ENCODE data around the gene RALY.
A peak's percentile ranks its signal among the peaks of the same experiment; 100 is the strongest.

RALY gene

DNA sequence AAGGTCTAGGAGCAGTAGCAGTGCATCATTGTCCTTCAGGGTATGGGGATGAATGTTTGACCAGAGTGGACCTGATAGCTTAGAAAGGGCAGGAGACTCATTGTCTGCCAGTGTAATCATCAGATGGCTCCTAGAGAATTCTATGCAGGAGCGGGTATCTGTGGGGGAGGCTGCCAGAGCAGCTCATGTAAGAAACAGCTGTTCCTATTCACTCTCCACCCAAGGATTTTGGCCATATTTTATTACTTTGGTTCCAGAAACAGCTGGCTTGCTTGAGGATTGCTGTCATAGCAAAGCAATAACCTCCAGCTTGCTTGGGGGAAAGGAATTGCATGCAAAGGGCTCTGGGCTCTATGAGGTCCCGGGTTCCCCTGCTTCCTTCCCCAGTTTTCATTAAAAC is 44.1 kb downstream of the RALY start:
- Histone ChIP-seq H3K9me3 (replicated peaks; ENCODE audit: low read length) (no peaks in the 10 kb centered on the region), H3K4me3 (ENCODE audit: low read length) (no peak overlapping the region), H3K27me3 (ENCODE audit: control insufficient read depth, insufficient read depth, low read length) (no peaks in the 10 kb centered on the region), H3K4me2 (ENCODE audit: low read length) (peak overlapping the region; percentile 39), H3K36me3 (ENCODE audit: insufficient read depth, low read length) (peaks cover 4% of the 10 kb centered on the region), H3K4me1 (ENCODE audit: control insufficient read depth, insufficient read depth, low read length) (peaks cover 17% of the 10 kb centered on the region), H3K9ac (ENCODE audit: low read depth, low read length) (no peak overlapping the region)

DNA sequence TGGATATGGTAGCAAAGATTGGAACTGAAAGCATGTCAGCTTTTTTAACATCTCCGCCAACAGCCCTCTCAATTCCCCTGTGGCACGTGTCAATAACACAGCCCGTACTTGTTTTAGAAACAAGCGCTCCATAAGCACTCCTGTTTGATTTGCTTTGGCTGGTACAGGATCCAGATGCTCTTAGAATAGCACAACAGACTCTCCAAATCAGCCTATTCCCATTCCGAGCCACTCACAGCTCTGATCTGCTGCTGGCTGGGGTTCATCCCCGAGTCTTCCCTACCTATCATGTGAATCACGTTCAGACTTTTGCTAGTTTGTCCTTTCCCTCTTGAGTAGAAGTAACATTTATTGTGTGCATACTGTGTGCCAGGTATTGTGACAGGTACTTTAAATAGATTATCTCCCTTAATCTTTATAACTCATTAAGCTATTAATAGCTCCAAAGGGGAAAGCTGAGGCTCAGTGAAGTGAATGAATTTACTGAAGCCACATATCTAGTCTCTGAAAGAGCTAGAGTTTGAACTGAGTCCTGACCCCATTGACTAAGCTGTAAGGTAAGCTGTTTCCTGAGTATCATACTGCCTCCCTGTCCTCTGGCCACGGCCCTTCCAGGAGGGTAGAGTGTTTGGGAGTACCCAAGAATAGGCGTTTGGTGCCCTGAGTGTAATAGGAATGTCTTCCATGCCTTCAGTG is 46.7 kb downstream of the RALY start:
- Histone ChIP-seq H3K9ac (ENCODE audit: low read depth, low read length) (no peak overlapping the region), H3K27me3 (ENCODE audit: control insufficient read depth, insufficient read depth, low read length) (no peaks in the 10 kb centered on the region), H3K4me2 (ENCODE audit: low read length) (no peak overlapping the region), H3K36me3 (ENCODE audit: insufficient read depth, low read length) (peaks cover 7% of the 10 kb centered on the region), H3K4me1 (ENCODE audit: control insufficient read depth, insufficient read depth, low read length) (peaks cover 20% of the 10 kb centered on the region), H3K4me3 (ENCODE audit: low read length) (no peak overlapping the region), H3K9me3 (replicated peaks; ENCODE audit: low read length) (no peaks in the 10 kb centered on the region)

DNA sequence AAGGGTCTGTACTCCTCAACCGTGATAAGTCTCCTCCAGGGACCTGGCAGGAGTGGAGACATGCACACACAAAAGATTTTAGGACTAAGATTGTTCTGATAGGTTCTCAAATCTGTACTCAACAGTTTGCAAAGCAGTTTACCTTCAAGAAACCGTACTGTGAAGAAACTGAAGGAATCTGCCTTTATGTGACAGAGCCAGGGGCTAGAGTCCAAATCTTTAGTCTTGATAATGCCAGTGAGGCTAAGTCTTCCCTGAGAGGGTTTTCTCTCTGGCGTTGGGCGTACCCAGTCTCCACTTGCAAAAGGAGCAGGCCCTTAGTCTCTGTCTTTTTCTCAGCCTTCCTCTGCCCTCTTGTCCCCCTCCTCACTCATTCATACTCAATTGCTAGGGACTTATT is 47.5 kb downstream of the RALY start:
- Histone ChIP-seq H3K27me3 (ENCODE audit: control insufficient read depth, insufficient read depth, low read length) (no peaks in the 10 kb centered on the region), H3K4me2 (ENCODE audit: low read length) (no peak overlapping the region), H3K9me3 (replicated peaks; ENCODE audit: low read length) (no peaks in the 10 kb centered on the region), H3K4me1 (ENCODE audit: control insufficient read depth, insufficient read depth, low read length) (peaks cover 22% of the 10 kb centered on the region), H3K36me3 (ENCODE audit: insufficient read depth, low read length) (peaks cover 7% of the 10 kb centered on the region), H3K4me3 (ENCODE audit: low read length) (no peak overlapping the region), H3K9ac (ENCODE audit: low read depth, low read length) (no peak overlapping the region)

DNA sequence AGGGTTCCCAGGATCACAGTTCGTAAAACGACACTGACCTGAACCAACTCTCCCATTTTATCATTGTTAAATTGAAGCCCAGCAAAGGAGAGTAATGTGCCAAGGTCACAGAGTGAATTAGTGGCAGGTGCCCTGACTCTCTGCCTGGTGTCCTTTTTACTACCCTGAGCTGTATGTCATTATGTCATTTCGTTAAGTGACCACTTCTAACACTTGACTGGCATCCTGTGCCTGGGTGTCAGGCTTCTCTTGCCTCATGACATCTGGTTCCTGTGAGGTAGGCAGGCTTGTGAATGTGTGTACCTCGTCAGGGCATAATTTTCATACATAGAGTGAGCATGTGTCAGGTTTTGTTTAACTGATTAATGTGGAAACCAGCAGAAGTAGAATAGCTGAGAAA is 48.6 kb downstream of the RALY start:
- no peak overlapping the region for H3K9ac ChIP-seq (ENCODE audit: low read depth, low read length)
- no peak overlapping the region for H3K4me2 ChIP-seq (ENCODE audit: low read length)
- no peaks in the 10 kb centered on the region for H3K9me3 ChIP-seq (replicated peaks; ENCODE audit: low read length)
- no peaks in the 10 kb centered on the region for H3K27me3 ChIP-seq (ENCODE audit: control insufficient read depth, insufficient read depth, low read length)
- H3K4me1 ChIP-seq (ENCODE audit: control insufficient read depth, insufficient read depth, low read length) = peaks cover 18% of the 10 kb centered on the region
- no peak overlapping the region for H3K4me3 ChIP-seq (ENCODE audit: low read length)
- H3K36me3 ChIP-seq (ENCODE audit: insufficient read depth, low read length) = peaks cover 7% of the 10 kb centered on the region

DNA sequence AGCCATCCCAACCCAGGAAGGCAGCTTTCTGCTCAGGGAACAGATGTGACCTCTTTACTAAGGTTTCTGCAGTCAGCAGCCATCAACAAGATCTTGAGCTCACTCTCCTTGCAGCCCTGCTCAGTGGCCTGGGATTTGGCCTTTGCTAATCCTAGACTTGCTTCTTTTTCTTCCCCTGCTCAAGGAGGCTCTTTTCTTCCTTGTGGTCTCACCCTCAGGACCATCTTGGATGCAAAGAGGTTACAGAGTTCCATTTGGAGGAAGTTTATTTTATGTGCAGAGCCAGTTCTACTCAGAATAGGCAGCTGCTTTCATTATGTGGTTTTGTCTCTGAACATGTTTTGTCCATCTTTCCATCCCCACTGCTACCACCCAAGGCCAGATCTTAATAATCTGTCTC is 49.3 kb downstream of the RALY start:
- Histone ChIP-seq H3K4me2 (ENCODE audit: low read length) (no peak overlapping the region), H3K9me3 (replicated peaks; ENCODE audit: low read length) (no peaks in the 10 kb centered on the region), H3K9ac (ENCODE audit: low read depth, low read length) (no peak overlapping the region), H3K4me3 (ENCODE audit: low read length) (no peak overlapping the region), H3K27me3 (ENCODE audit: control insufficient read depth, insufficient read depth, low read length) (no peaks in the 10 kb centered on the region), H3K36me3 (ENCODE audit: insufficient read depth, low read length) (peaks cover 11% of the 10 kb centered on the region), H3K4me1 (ENCODE audit: control insufficient read depth, insufficient read depth, low read length) (peaks cover 12% of the 10 kb centered on the region)

DNA sequence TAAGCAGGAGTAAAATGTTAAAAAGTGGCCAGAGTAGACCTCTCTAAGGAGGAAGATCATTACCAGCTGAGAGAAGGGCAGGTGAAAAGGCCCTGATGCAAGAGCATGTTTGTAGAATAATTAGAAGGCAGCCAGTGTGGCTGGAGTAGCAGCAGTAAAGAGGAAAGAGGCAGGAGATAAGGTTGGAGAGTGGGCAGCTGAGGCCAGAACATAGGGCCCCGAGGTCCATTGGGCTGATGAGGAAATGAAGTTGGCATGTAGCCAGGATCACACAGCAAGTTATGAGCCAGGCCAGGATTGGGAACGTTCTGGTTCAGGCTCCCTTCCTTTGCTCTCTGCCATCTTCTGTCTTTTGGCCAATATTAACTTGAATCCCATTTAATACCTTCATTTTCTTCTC is 51.6 kb downstream of the RALY start:
- Histone ChIP-seq H3K4me1 (ENCODE audit: control insufficient read depth, insufficient read depth, low read length) (peaks cover 5% of the 10 kb centered on the region), H3K9ac (ENCODE audit: low read depth, low read length) (no peak overlapping the region), H3K9me3 (replicated peaks; ENCODE audit: low read length) (no peaks in the 10 kb centered on the region), H3K27me3 (ENCODE audit: control insufficient read depth, insufficient read depth, low read length) (no peaks in the 10 kb centered on the region), H3K36me3 (ENCODE audit: insufficient read depth, low read length) (peaks cover 7% of the 10 kb centered on the region), H3K4me2 (ENCODE audit: low read length) (no peak overlapping the region), H3K4me3 (ENCODE audit: low read length) (no peak overlapping the region)

DNA sequence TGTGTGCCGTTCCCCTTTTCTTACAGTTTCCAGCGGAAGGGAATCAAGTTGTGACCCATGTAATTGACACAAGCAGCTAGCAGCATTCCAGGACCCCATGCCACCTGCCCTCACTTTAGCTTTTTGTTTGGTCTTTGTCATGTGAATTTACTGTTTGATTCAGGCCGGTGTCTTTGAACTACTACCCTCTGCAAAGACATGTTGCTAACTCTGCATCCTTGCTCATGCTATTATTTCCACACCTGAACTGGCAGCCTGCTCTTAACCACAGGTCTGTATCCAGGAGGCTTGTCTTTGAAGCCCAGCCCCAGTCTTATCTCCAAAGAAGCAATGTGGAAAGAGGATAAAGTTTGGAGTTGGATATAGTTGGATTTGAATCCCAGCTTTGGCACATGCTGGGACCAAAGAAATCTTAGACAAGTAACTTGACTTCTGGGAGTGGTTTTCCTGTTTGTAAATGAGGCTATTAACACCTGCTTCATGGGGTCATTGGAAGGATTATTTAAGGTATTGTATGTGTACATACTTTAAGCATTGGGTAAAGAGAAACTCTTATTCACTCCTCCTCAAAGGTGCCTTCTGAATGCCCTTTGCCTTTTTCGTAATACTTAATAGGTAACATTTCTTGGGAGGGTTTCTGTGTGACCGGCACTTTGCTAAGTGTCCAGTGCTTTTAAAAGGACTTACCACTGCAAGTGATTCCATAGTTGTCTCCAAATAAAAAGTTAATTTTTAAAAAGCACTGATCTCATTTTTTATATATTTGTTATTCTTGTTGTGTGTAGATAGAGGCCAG is 52.4 kb downstream of the RALY start:
- Histone ChIP-seq H3K36me3 (ENCODE audit: insufficient read depth, low read length) (peaks cover 7% of the 10 kb centered on the region), H3K27me3 (ENCODE audit: control insufficient read depth, insufficient read depth, low read length) (no peaks in the 10 kb centered on the region), H3K4me1 (ENCODE audit: control insufficient read depth, insufficient read depth, low read length) (peaks cover 5% of the 10 kb centered on the region), H3K4me2 (ENCODE audit: low read length) (no peak overlapping the region), H3K4me3 (ENCODE audit: low read length) (no peak overlapping the region), H3K9me3 (replicated peaks; ENCODE audit: low read length) (no peaks in the 10 kb centered on the region), H3K9ac (ENCODE audit: low read depth, low read length) (no peak overlapping the region)

DNA sequence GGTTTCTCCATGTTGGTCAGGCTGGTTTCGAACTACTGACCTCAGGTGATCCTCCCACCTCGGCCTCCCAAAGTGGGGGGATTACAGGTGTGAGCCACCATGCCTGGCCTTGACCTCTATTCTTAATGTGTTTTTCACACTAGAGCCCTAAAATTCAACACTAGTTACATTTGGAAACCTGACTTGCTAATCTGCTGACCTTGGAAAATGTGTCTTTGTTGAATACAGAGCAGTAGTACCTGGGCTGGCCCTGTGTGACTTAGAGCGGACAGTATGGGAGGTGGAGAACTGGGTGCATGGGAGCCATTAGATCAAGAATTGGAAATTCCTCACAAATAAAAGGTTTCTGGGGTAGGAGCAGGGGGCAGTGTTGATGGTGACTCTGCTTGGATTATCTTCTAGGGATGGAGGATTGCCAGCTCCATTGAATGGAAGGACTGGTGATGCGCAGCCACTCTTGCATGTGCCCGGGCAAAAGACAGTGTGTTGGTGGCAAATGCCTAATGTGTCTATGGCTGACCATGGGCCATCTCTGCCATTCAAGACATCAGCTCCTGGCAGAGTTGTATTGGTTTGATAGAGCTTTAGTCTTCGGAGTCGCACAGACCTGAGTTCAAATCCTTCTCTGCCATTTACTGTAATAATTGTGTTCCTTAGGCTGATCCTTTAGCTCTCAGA is 53.4 kb downstream of the RALY start:
- Histone ChIP-seq H3K9me3 (replicated peaks; ENCODE audit: low read length) (no peaks in the 10 kb centered on the region), H3K27me3 (ENCODE audit: control insufficient read depth, insufficient read depth, low read length) (no peaks in the 10 kb centered on the region), H3K4me3 (ENCODE audit: low read length) (no peak overlapping the region), H3K4me1 (ENCODE audit: control insufficient read depth, insufficient read depth, low read length) (peaks cover 5% of the 10 kb centered on the region), H3K4me2 (ENCODE audit: low read length) (no peak overlapping the region), H3K9ac (ENCODE audit: low read depth, low read length) (no peak overlapping the region), H3K36me3 (ENCODE audit: insufficient read depth, low read length) (peaks cover 7% of the 10 kb centered on the region)

DNA sequence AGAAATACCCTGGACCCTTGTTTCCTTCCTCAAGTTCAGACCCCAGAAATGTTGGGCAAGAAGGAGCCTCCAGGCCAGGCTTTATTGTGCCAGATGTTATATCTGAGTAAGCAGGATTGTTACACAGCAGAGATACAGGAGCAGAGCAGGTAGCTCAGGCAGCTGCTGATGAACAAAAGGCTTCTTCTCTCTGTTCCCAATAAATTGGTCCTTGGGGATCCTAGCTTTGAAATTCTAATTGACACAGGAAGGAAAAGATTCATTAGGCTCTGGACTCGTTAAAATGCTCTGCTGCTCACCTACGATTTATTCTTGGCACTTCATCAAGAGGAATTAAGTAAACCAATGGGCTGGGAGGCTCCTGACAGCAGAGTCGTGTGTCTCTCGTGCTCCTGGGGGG is 54.2 kb downstream of the RALY start:
- Histone ChIP-seq H3K9ac (ENCODE audit: low read depth, low read length) (no peak overlapping the region), H3K36me3 (ENCODE audit: insufficient read depth, low read length) (peaks cover 7% of the 10 kb centered on the region), H3K4me1 (ENCODE audit: control insufficient read depth, insufficient read depth, low read length) (peaks cover 5% of the 10 kb centered on the region), H3K4me3 (ENCODE audit: low read length) (no peak overlapping the region), H3K4me2 (ENCODE audit: low read length) (no peak overlapping the region), H3K9me3 (replicated peaks; ENCODE audit: low read length) (no peaks in the 10 kb centered on the region), H3K27me3 (ENCODE audit: control insufficient read depth, insufficient read depth, low read length) (no peaks in the 10 kb centered on the region)

DNA sequence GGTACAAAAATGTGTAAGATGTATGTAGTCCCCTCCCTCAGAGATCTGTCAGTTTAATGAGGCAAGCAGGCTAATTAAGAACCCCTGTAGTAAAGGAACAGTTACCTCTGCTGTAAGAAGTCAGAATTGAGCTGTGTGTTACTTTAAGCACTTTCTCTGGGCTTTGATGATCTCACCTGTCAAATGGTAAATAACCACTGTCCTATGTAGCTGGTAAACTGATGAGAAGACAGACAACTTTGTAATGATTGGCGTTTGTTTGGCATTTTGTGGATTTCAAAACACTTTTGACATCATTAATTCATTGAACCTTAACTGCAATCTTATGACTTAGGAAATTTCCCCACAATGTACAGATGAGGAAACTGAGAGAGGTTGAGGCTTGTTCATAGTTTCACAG is 55.7 kb downstream of the RALY start:
- H3K4me3 ChIP-seq (ENCODE audit: low read length) = no peak overlapping the region
- H3K36me3 ChIP-seq (ENCODE audit: insufficient read depth, low read length) = peaks cover 7% of the 10 kb centered on the region
- no peaks in the 10 kb centered on the region for H3K9me3 ChIP-seq (replicated peaks; ENCODE audit: low read length)
- peaks cover 5% of the 10 kb centered on the region for H3K4me1 ChIP-seq (ENCODE audit: control insufficient read depth, insufficient read depth, low read length)
- H3K9ac ChIP-seq (ENCODE audit: low read depth, low read length) = no peak overlapping the region
- no peaks in the 10 kb centered on the region for H3K27me3 ChIP-seq (ENCODE audit: control insufficient read depth, insufficient read depth, low read length)
- H3K4me2 ChIP-seq (ENCODE audit: low read length) = no peak overlapping the region

DNA sequence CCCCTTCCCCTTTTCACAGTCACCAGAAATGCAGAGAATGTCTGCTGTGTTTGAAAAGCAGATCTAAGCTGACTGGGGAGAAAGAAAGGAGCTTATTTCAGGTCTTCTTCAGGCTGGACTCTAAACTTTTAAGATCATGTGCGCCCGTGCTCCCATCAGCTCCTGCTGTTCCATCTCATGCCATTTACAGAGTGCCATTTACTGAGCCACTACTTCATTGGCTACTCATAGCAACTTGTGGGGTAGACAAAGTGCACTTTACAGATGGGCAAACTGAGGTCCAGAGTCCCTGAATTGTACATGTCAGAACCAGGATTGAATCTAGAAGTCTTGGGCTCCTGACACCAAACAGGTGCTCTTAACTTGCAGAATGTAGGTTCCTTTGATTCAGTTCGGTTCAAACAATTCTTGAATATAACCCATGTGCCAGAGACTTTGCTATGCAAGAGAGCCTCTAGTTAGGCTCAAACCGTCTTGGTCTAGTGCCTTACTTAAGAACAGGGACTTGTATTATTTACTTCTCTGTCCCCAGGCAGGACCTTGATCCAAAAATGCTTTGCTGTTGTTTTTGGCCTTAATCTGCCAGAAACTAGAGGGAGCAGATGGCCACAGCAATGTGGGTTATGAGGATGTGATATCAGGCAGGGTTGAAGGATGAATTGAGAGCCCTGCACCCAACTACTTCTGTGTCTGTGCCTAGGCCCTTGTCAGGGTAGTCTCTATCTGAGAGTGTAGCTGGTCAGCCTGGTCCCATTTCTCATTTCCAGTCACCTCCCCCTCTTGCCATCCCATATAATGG is 56.4 kb downstream of the RALY start:
- no peak overlapping the region for H3K4me2 ChIP-seq (ENCODE audit: low read length)
- H3K9ac ChIP-seq (ENCODE audit: low read depth, low read length) = no peak overlapping the region
- peaks cover 5% of the 10 kb centered on the region for H3K4me1 ChIP-seq (ENCODE audit: control insufficient read depth, insufficient read depth, low read length)
- peaks cover 4% of the 10 kb centered on the region for H3K36me3 ChIP-seq (ENCODE audit: insufficient read depth, low read length)
- no peaks in the 10 kb centered on the region for H3K9me3 ChIP-seq (replicated peaks; ENCODE audit: low read length)
- H3K4me3 ChIP-seq (ENCODE audit: low read length) = no peak overlapping the region
- no peaks in the 10 kb centered on the region for H3K27me3 ChIP-seq (ENCODE audit: control insufficient read depth, insufficient read depth, low read length)
